HG03045 (cell line): ENCODE results near the gene BRCA1.
"Not testable (repeated sequence)": the region's sequence is repeated elsewhere in the genome, so short reads cannot be mapped to it uniquely, and the experiment has no call there.

Experiments
- ATAC-seq: cut with Tn5 transposase; IDR thresholded peaks from one replicate; pipeline ENCODE4 v1.9.1; 2021; ENCODE audit warnings: mild to moderate bottlenecking, moderate library complexity; ENCODE audit not compliant: unreplicated experiment

BRCA1 gene

GRCh38 chr17:43070257-43070656, 54.9 kb downstream of the BRCA1 start:
- no peak for ATAC-seq

GRCh38 chr17:43069368-43069898, 55.7 kb downstream of the BRCA1 start:
- no peak for ATAC-seq

- ATAC-seq, result no peak
Observed at GRCh38 chr17:43068570-43069367, 56.4 kb downstream of the BRCA1 start.

GRCh38 chr17:43062984-43063638, 62.1 kb downstream of the BRCA1 start:
- no peak for ATAC-seq

GRCh38 chr17:43056051-43056450, 69.1 kb downstream of the BRCA1 start:
- no peak for ATAC-seq

GRCh38 chr17:43053008-43053407, 72.2 kb downstream of the BRCA1 start:
- not testable (repeated sequence) for ATAC-seq

- no peak for ATAC-seq
Observed at GRCh38 chr17:43051969-43052368, 73.2 kb downstream of the BRCA1 start.

- no peak for ATAC-seq
Observed at GRCh38 chr17:43044024-43044423, 81.1 kb downstream of the BRCA1 start.

GRCh38 chr17:43043307-43043706, 81.9 kb downstream of the BRCA1 start:
- no peak for ATAC-seq

- ATAC-seq, result no peak
Observed at GRCh38 chr17:43042025-43042628, 83.0 kb downstream of the BRCA1 start.

- no peak for ATAC-seq
Observed at GRCh38 chr17:43040655-43041054, 84.5 kb downstream of the BRCA1 start.

- ATAC-seq, result no peak
Observed at GRCh38 chr17:43039646-43040045, 85.5 kb downstream of the BRCA1 start.

- ATAC-seq, result no peak
Observed at GRCh38 chr17:43034894-43035293, 90.3 kb downstream of the BRCA1 start.

- ATAC-seq, result no peak
Observed at GRCh38 chr17:43033948-43034881, 90.9 kb downstream of the BRCA1 start.

GRCh38 chr17:43031666-43032065, 93.5 kb downstream of the BRCA1 start:
- ATAC-seq, result no peak

GRCh38 chr17:43030137-43030767, 94.9 kb downstream of the BRCA1 start:
- no peak for ATAC-seq

GRCh38 chr17:43028221-43028861, 96.8 kb downstream of the BRCA1 start:
- no peak for ATAC-seq

- ATAC-seq, result no peak
Observed at GRCh38 chr17:43027091-43028032, 97.8 kb downstream of the BRCA1 start.

- ATAC-seq, result no peak
Observed at GRCh38 chr17:43026595-43026994, 98.6 kb downstream of the BRCA1 start.
